ENCODE measurements around the gene C5orf46. TPM values are rescaled to one million over a fixed set of nuclear protein-coding genes. Genes with fewer than 3 reads are reported as not detected.

C5orf46 gene
- polyA plus RNA-seq, 1 of the 3 experiments (the other 2 are of a cell fraction) = 4.1 TPM

GRCh38 chr5:147893820-147894219, 12.5 kb downstream of the C5orf46 start:
- Histone ChIP-seq H3K36me3 (replicated peaks in 1 of 2; ENCODE audit: control insufficient read depth in 1 of 2, insufficient read depth in 2 of 2, low read length in 1 of 2) (peaks cover 0 to 6% of the 10 kb centered on the region in 2 experiments), H3K9me2 (no peaks in the 10 kb centered on the region), H3K27me3 (ENCODE audit: insufficient read depth) (no peaks in the 10 kb centered on the region), H3K27ac (ENCODE audit: low read depth in 2 of 2, low read length in 1 of 2) (peak overlapping the region in 1 of 2 experiments; percentile 82; a peak in 2 of 4 replicates), H3K4me1 (ENCODE audit: control insufficient read depth in 1 of 2, insufficient read depth in 2 of 2, low read depth in 1 of 2, low read length in 1 of 2) (peaks cover 2 to 14% of the 10 kb centered on the region in 2 experiments; a peak in 2 of 4 replicates), H3F3A (replicated peaks; ENCODE audit: insufficient read depth) (peaks cover 9% of the 10 kb centered on the region), H3K9me3 (no peaks in the 10 kb centered on the region), H3K79me2 (ENCODE audit: insufficient read depth) (peaks cover 8% of the 10 kb centered on the region; the same call in 1 of the 2 replicates), H3K4me3 (ENCODE audit: low read depth in 2 of 2, low read length in 1 of 2) (no peak overlapping the region), H4K20me1 (ENCODE audit: insufficient read depth) (no peaks in the 10 kb centered on the region), H3K9ac (peak overlapping the region; percentile 30; the same call in 1 of the 2 replicates), H2AFZ (ENCODE audit: low read depth) (no peak overlapping the region), H3K4me2 (peak overlapping the region; percentile 49; the same call in 1 of the 2 replicates)
- 21% methylated on average over 2 of the region's 2 CpGs for WGBS (ENCODE audit: low lambda C conversion rate)
- no peak for TF ChIP-seq MXI1 (IDR thresholded peaks at IDR 0.05; ENCODE audit: low read depth, low read length)
- TF ChIP-seq SMC3 (IDR thresholded peaks at IDR 0.05; ENCODE audit: low read depth, low read length) = no peak
- TF ChIP-seq EZH2phosphoT487 (IDR thresholded peaks at IDR 0.05; ENCODE audit: borderline replicate concordance, low read depth) = no peak
- no peak for TF ChIP-seq RAD21 (IDR thresholded peaks at IDR 0.05; ENCODE audit: low read length)
- TF ChIP-seq USF1 (IDR thresholded peaks at IDR 0.05; ENCODE audit: borderline replicate concordance, low read depth) = no peak
- no peak for TF ChIP-seq RXRA (IDR thresholded peaks at IDR 0.05; ENCODE audit: borderline replicate concordance, low read depth)
- TF ChIP-seq TCF12 (IDR thresholded peaks at IDR 0.05) = no peak
- TF ChIP-seq FOXM1 (IDR thresholded peaks at IDR 0.05; ENCODE audit: low read depth) = no peak
- ChIA-PET CTCF (no interaction called here), POLR2A (no interaction called here)
- DNase-seq = no peak

- CTCF ChIA-PET = interaction anchor here (1.0 kb wide), 1 partner anchor 42 kb away, joined by 3 read pairs; no protein-coding TSS in a partner anchor
- Histone ChIP-seq H2AFZ (ENCODE audit: low read depth) (peak overlapping the region; percentile 60), H3K4me3 (ENCODE audit: low read depth in 2 of 2, low read length in 1 of 2) (no peak overlapping the region), H3K9me2 (no peaks in the 10 kb centered on the region), H3K9me3 (no peaks in the 10 kb centered on the region), H3K9ac (peak overlapping the region; percentile 30; the same call in 1 of the 2 replicates), H3K36me3 (replicated peaks in 1 of 2; ENCODE audit: control insufficient read depth in 1 of 2, insufficient read depth in 2 of 2, low read length in 1 of 2) (peaks cover 0 to under 1% of the 10 kb centered on the region in 2 experiments), H3K4me2 (peak overlapping the region; percentile 49; the same call in 1 of the 2 replicates), H3K4me1 (ENCODE audit: control insufficient read depth in 1 of 2, insufficient read depth in 2 of 2, low read depth in 1 of 2, low read length in 1 of 2) (peaks cover 2 to 6% of the 10 kb centered on the region in 2 experiments; a peak in 2 of 4 replicates), H4K20me1 (ENCODE audit: insufficient read depth) (no peaks in the 10 kb centered on the region), H3K79me2 (ENCODE audit: insufficient read depth) (peaks cover under 1% of the 10 kb centered on the region; the same call in 1 of the 2 replicates), H3K27me3 (ENCODE audit: insufficient read depth) (no peaks in the 10 kb centered on the region), H3F3A (replicated peaks; ENCODE audit: insufficient read depth) (peaks cover 9% of the 10 kb centered on the region), H3K27ac (ENCODE audit: low read depth in 2 of 2, low read length in 1 of 2) (peak overlapping the region in 1 of 2 experiments; percentile 82; a peak in 2 of 4 replicates)
- POLR2A ChIA-PET = no interaction called here
- 42% methylated on average over 3 of the region's 3 CpGs for WGBS (ENCODE audit: low lambda C conversion rate)
- TF ChIP-seq JUND (IDR thresholded peaks at IDR 0.05) (no peak), PBX3 (IDR thresholded peaks at IDR 0.05) (no peak), MAX (IDR thresholded peaks at IDR 0.05; ENCODE audit: low read depth) (no peak), EZH2phosphoT487 (IDR thresholded peaks at IDR 0.05; ENCODE audit: borderline replicate concordance, low read depth) (no peak), RCOR1 (IDR thresholded peaks at IDR 0.05; ENCODE audit: low read length) (no peak), NRF1 (IDR thresholded peaks at IDR 0.05; ENCODE audit: low read depth, low read length) (no peak), USF1 (IDR thresholded peaks at IDR 0.05; ENCODE audit: borderline replicate concordance, low read depth) (no peak), NFIC (IDR thresholded peaks at IDR 0.05; ENCODE audit: borderline replicate concordance) (no peak), TCF12 (IDR thresholded peaks at IDR 0.05) (no peak), YY1 (IDR thresholded peaks at IDR 0.05; ENCODE audit: low read depth) (no peak), FOXJ3 (CRISPR knock-in tag; IDR thresholded peaks at IDR 0.05) (no peak), ELF1 (IDR thresholded peaks at IDR 0.05) (no peak), FOXM1 (IDR thresholded peaks at IDR 0.05; ENCODE audit: low read depth) (no peak), SMC3 (IDR thresholded peaks at IDR 0.05; ENCODE audit: low read depth, low read length) (no peak), IRF3 (IDR thresholded peaks at IDR 0.05; ENCODE audit: low read depth, low read length) (no peak), GABPA (IDR thresholded peaks at IDR 0.05; ENCODE audit: low read depth) (no peak), FOSL2 (IDR thresholded peaks at IDR 0.05; ENCODE audit: borderline replicate concordance, low read depth) (no peak), TEAD4 (IDR thresholded peaks at IDR 0.05; ENCODE audit: borderline replicate concordance, insufficient read depth) (no peak)
- DNase-seq = no peak
Measured at GRCh38 chr5:147892696-147893296, 13.5 kb downstream of the C5orf46 start.
